Suprapubic skin (tissue), 4 donors: ENCODE data around the gene SEPTIN5. TPM values are rescaled to one million over a fixed set of nuclear protein-coding genes. Genes with fewer than 3 reads are reported as not detected.

Experiments used
- DNase-seq, 2 donors: peaks; one replicate each; pipeline ENCODE4 v3.0.0-alpha.2; 2019; ENCODE audit warnings: low spot score in 2 of 2
- H3K27ac ChIP-seq: fragments of 200-600 bp; sonication (generic); one replicate; pipeline ENCODE4 v1.5.1; 2019
- H3K27me3 ChIP-seq: fragments of 200-600 bp; sonication (generic); one replicate; pipeline ENCODE4 v1.5.1; 2019
- H3K36me3 ChIP-seq: fragments of 200-600 bp; sonication (generic); one replicate; pipeline ENCODE4 v1.5.1; 2019
- H3K4me1 ChIP-seq: fragments of 200-600 bp; sonication (generic); one replicate; pipeline ENCODE4 v1.5.1; 2019
- H3K4me3 ChIP-seq: fragments of 200-600 bp; sonication (generic); one replicate; pipeline ENCODE4 v1.5.1; 2019; ENCODE audit warnings: mild to moderate bottlenecking
- H3K9me3 ChIP-seq: fragments of 200-600 bp; sonication (generic); one replicate; pipeline ENCODE4 v1.5.1; 2019
- CTCF ChIP-seq, 2 donors: fragments of 200-600 bp in 1 of 2; fragments of 450-650 bp in 1 of 2; sonication (generic) in 1 of 2; IDR thresholded peaks; one replicate each; pipeline ENCODE4 v1.5.1; 2016 to 2019; ENCODE audit warnings: antibody characterized with exemption in 2 of 2, mild to moderate bottlenecking in 1 of 2, moderate library complexity in 1 of 2
- EP300 ChIP-seq: sonication (generic); formaldehyde crosslinking; IDR thresholded peaks from one replicate; pipeline ENCODE4 v1.6.1; 2017; ENCODE audit warnings: antibody characterized with exemption
- POLR2A ChIP-seq, 2 donors: fragments of 450-650 bp; IDR thresholded peaks; one replicate each; pipeline ENCODE4 v1.6.1; 2017; ENCODE audit warnings: antibody characterized with exemption in 2 of 2, mild to moderate bottlenecking in 2 of 2, moderate library complexity in 2 of 2
- POLR2AphosphoS5 ChIP-seq, 3 donors: sonication (generic); formaldehyde crosslinking; IDR thresholded peaks; one replicate each; pipeline ENCODE4 v1.6.1; 2017; ENCODE audit warnings: antibody characterized with exemption in 3 of 3
- WGBS: methylation state at CpG from one replicate; pipeline ENCODE4 v1.1.5; 2018; 5-methylcytosine and 5-hydroxymethylcytosine counted together
- total RNA-seq, 4 donors: library from RNA; depleted of rRNA; stranded (reverse); fragments of >200 nt; gene quantifications; one replicate each; pipeline ENCODE4 v1.1.0, GENCODE V29; 2016

Gene SEPTIN5
- 100 to 1,000 TPM in 3 of 4 donors, 10 to 100 TPM in 1; 89.0 to 147 (median 129) TPM for total RNA-seq

GRCh38 chr22:19714312-19715187 is at the start of gene SEPTIN5:
SEPTIN5 (plus strand) TSS chr22:19714503; CDS start chr22:19714589, 86 bp downstream.
- H3K27ac ChIP-seq, result peak within 1 kb of the TSS; percentile 26

GRCh38 chr22:19664951-19665783 is 49.1 kb upstream of the SEPTIN5 start:
- H3K36me3 ChIP-seq, result no peaks in the 10 kb centered on the region
- H3K9me3 ChIP-seq, result no peaks in the 10 kb centered on the region
- no peaks in the 10 kb centered on the region for H3K27me3 ChIP-seq
- DNase-seq, result peak in 1 of 2 donors; percentile 40
- no peak overlapping the region for H3K27ac ChIP-seq
- TF ChIP-seq EP300, result no peak
- TF ChIP-seq CTCF (IDR thresholded peaks at IDR 0.05), result no peak
- TF ChIP-seq POLR2AphosphoS5 (IDR thresholded peaks at IDR 0.05), result no peak
- no peak for TF ChIP-seq POLR2A (IDR thresholded peaks at IDR 0.05)
- peaks cover 8% of the 10 kb centered on the region for H3K4me1 ChIP-seq
- no peak overlapping the region for H3K4me3 ChIP-seq
- 95% methylated on average over 19 of the region's 19 CpGs for WGBS

More at GRCh38 chr22:19714312-19715187, at the start of gene SEPTIN5:
- DNase-seq, result no peak
- 18% methylated on average over 4 of the region's 106 CpGs for WGBS
- TF ChIP-seq POLR2A (IDR thresholded peaks at IDR 0.05), result no peak
- no peak for TF ChIP-seq CTCF (IDR thresholded peaks at IDR 0.05)
- TF ChIP-seq EP300, result no peak
- TF ChIP-seq POLR2AphosphoS5 (IDR thresholded peaks at IDR 0.05), result no peak
- H3K27me3 ChIP-seq, result peaks cover 13% of the 10 kb centered on the region
- peak within 1 kb of the TSS; percentile 70 for H3K4me3 ChIP-seq
- H3K9me3 ChIP-seq, result no peaks in the 10 kb centered on the region
- H3K36me3 ChIP-seq, result no peaks in the 10 kb centered on the region
- peaks cover 53% of the 10 kb centered on the region for H3K4me1 ChIP-seq

- no peak for TF ChIP-seq EP300
- TF ChIP-seq CTCF (IDR thresholded peaks at IDR 0.05), result no peak
- no peak for TF ChIP-seq POLR2A (IDR thresholded peaks at IDR 0.05)
- TF ChIP-seq POLR2AphosphoS5 (IDR thresholded peaks at IDR 0.05), result no peak
These were observed 48.3 kb upstream of the SEPTIN5 start for GRCh38 chr22:19665784-19666672.

GRCh38 chr22:19666673-19667593 is 47.4 kb upstream of the SEPTIN5 start:
- TF ChIP-seq POLR2AphosphoS5 (IDR thresholded peaks at IDR 0.05) (no peak), POLR2A (IDR thresholded peaks at IDR 0.05) (no peak), EP300 (no peak), CTCF (IDR thresholded peaks at IDR 0.05) (no peak)
- H3K36me3 ChIP-seq, result no peaks in the 10 kb centered on the region
- no peaks in the 10 kb centered on the region for H3K9me3 ChIP-seq
- H3K27ac ChIP-seq, result no peak overlapping the region
- H3K27me3 ChIP-seq, result no peaks in the 10 kb centered on the region
- peaks cover 8% of the 10 kb centered on the region for H3K4me1 ChIP-seq
- H3K4me3 ChIP-seq, result no peak overlapping the region
- DNase-seq, result peak in 1 of 2 donors; percentile 65
- WGBS, result 69% methylated on average over 21 of the region's 21 CpGs

More at GRCh38 chr22:19665784-19666672, 48.3 kb upstream of the SEPTIN5 start:
- H3K27ac ChIP-seq, result no peak overlapping the region
- 73% methylated on average over 15 of the region's 26 CpGs for WGBS
- peak in 1 of 2 donors; percentile 50 for DNase-seq
- no peaks in the 10 kb centered on the region for H3K36me3 ChIP-seq
- H3K9me3 ChIP-seq, result no peaks in the 10 kb centered on the region
- peaks cover 8% of the 10 kb centered on the region for H3K4me1 ChIP-seq
- no peak overlapping the region for H3K4me3 ChIP-seq
- no peaks in the 10 kb centered on the region for H3K27me3 ChIP-seq
